ENCODE measurements around the gene CPB1. TPM values are rescaled to one million over a fixed set of nuclear protein-coding genes. Genes with fewer than 3 reads are reported as not detected.

CPB1 gene
- total and polyA plus RNA-seq, 10 of the 15 experiments (the other 5 are each of a cell fraction or from before 2014, with no cell fraction given), result 4.8 TPM; not detected in 9

- TF ChIP-seq, protein P1, sequence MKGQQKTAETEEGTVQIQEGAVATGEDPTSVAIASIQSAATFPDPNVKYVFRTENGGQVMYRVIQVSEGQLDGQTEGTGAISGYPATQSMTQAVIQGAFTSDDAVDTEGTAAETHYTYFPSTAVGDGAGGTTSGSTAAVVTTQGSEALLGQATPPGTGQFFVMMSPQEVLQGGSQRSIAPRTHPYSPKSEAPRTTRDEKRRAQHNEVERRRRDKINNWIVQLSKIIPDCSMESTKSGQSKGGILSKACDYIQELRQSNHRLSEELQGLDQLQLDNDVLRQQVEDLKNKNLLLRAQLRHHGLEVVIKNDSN (IDR thresholded peaks at IDR 0.05; ENCODE audit: borderline replicate concordance, extremely low read length, insufficient read depth, low read depth, low read length), result no peak
- TF ChIP-seq RUNX3 (IDR thresholded peaks at IDR 0.05; ENCODE audit: low read length), result no peak
- TF ChIP-seq, protein P2, sequence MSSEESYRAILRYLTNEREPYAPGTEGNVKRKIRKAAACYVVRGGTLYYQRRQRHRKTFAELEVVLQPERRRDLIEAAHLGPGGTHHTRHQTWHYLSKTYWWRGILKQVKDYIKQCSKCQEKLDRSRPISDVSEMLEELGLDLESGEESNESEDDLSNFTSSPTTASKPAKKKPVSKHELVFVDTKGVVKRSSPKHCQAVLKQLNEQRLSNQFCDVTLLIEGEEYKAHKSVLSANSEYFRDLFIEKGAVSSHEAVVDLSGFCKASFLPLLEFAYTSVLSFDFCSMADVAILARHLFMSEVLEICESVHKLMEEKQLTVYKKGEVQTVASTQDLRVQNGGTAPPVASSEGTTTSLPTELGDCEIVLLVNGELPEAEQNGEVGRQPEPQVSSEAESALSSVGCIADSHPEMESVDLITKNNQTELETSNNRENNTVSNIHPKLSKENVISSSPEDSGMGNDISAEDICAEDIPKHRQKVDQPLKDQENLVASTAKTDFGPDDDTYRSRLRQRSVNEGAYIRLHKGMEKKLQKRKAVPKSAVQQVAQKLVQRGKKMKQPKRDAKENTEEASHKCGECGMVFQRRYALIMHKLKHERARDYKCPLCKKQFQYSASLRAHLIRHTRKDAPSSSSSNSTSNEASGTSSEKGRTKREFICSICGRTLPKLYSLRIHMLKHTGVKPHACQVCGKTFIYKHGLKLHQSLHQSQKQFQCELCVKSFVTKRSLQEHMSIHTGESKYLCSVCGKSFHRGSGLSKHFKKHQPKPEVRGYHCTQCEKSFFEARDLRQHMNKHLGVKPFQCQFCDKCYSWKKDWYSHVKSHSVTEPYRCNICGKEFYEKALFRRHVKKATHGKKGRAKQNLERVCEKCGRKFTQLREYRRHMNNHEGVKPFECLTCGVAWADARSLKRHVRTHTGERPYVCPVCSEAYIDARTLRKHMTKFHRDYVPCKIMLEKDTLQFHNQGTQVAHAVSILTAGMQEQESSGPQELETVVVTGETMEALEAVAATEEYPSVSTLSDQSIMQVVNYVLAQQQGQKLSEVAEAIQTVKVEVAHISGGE (CRISPR knock-in tag; IDR thresholded peaks at IDR 0.05), result no peak
Observed at GRCh38 chr3:148816427-148816826, 11.2 kb upstream of the CPB1 start (continued).

DNA sequence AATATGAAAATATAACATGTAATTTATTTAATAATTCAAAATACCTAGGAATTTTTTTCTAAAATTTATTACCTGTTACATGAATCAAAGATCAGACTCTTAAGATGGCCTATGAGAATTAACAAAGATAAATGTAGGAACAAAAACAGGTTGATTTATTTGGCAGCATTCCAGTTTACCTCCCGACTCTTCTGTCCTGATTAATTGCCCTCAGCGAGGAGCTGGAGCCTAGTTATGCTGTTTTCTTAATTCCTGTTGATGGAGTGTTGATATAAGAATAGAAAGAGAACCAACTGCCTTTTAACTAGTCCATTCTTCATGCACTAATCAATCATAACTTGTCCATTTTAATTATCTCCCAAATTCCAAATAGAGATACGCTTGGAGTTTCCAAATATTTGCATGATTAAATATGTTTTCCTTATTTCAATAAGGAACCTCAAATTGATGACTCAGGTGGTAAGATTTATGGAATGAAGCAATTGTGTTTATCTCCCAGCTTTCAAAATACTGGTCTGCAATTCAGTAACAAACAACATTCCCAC, 10.6 kb upstream of the CPB1 start:
- DNase-seq (ENCODE audit: low read depth, low spot score), result no peak
- no peak overlapping the region for H2AFZ ChIP-seq (ENCODE audit: control insufficient read depth, low read depth, low read length)
- H3K9ac ChIP-seq (ENCODE audit: control insufficient read depth, insufficient read depth, low read length), result no peak overlapping the region
- no peak overlapping the region for H3K27ac ChIP-seq (ENCODE audit: control insufficient read depth, insufficient read depth)
- no peak for TF ChIP-seq KLF5 (IDR thresholded peaks at IDR 0.05; ENCODE audit: partially characterized antibody)
- TF ChIP-seq NFXL1 (IDR thresholded peaks at IDR 0.05; ENCODE audit: borderline replicate concordance), result no peak
- no peak for TF ChIP-seq HCFC1 (IDR thresholded peaks at IDR 0.05; ENCODE audit: low read length)
- no peak for TF ChIP-seq GATAD2B (conservative IDR thresholded peaks at IDR 0.05; ENCODE audit: low read depth)
- TF ChIP-seq, protein P3, sequence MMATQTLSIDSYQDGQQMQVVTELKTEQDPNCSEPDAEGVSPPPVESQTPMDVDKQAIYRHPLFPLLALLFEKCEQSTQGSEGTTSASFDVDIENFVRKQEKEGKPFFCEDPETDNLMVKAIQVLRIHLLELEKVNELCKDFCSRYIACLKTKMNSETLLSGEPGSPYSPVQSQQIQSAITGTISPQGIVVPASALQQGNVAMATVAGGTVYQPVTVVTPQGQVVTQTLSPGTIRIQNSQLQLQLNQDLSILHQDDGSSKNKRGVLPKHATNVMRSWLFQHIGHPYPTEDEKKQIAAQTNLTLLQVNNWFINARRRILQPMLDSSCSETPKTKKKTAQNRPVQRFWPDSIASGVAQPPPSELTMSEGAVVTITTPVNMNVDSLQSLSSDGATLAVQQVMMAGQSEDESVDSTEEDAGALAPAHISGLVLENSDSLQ (IDR thresholded peaks at IDR 0.05), result no peak
- no peak for TF ChIP-seq SUPT20H (IDR thresholded peaks at IDR 0.05; ENCODE audit: borderline replicate concordance, control insufficient read depth, low read depth, low read length)
- TF ChIP-seq, protein P4, sequence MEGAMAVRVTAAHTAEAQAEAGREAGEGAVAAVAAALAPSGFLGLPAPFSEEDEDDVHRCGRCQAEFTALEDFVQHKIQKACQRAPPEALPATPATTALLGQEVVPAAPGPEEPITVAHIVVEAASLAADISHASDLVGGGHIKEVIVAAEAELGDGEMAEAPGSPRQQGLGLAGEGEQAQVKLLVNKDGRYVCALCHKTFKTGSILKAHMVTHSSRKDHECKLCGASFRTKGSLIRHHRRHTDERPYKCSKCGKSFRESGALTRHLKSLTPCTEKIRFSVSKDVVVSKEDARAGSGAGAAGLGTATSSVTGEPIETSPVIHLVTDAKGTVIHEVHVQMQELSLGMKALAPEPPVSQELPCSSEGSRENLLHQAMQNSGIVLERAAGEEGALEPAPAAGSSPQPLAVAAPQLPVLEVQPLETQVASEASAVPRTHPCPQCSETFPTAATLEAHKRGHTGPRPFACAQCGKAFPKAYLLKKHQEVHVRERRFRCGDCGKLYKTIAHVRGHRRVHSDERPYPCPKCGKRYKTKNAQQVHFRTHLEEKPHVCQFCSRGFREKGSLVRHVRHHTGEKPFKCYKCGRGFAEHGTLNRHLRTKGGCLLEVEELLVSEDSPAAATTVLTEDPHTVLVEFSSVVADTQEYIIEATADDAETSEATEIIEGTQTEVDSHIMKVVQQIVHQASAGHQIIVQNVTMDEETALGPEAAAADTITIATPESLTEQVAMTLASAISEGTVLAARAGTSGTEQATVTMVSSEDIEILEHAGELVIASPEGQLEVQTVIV (IDR thresholded peaks at IDR 0.05; ENCODE audit: borderline replicate concordance, partially characterized antibody), result no peak
- TF ChIP-seq MEF2B (IDR thresholded peaks at IDR 0.05; ENCODE audit: partially characterized antibody, poor library complexity, severe bottlenecking), result no peak
- no peak for TF ChIP-seq LARP7 (IDR thresholded peaks at IDR 0.05)
- TF ChIP-seq POU2F2 (IDR thresholded peaks at IDR 0.05; ENCODE audit: borderline replicate concordance, low read depth, low read length), result no peak
- TF ChIP-seq ETV6 (conservative IDR thresholded peaks at IDR 0.05 in 1 of 2, IDR thresholded peaks at IDR 0.05 in 1 of 2; ENCODE audit: borderline replicate concordance in 1 of 2, low read depth in 1 of 2), result no peak
- no peak for TF ChIP-seq CHD1 (IDR thresholded peaks at IDR 0.05; ENCODE audit: low read depth, low read length)
- intact Hi-C loops (cut with micrococcal nuclease; ENCODE audit: unreplicated experiment) (no loop called here), in situ Hi-C loops (cut with MboI) (no loop called here)
- POLR2A ChIA-PET, result no interaction called here
- no peaks in the 10 kb centered on the region for H3K9me3 ChIP-seq (replicated peaks; ENCODE audit: control insufficient read depth, insufficient read depth, low read length)
- FAIRE-seq, result no peak
- no peak overlapping the region for H3K4me2 ChIP-seq (ENCODE audit: control insufficient read depth, insufficient read depth)
- no peaks in the 10 kb centered on the region for H3K4me1 ChIP-seq (ENCODE audit: control insufficient read depth, insufficient read depth, low read length)
- WGBS (ENCODE audit: insufficient coverage, insufficient replicate concordance, low lambda C conversion rate, missing lambda C conversion rate), result 0% methylated on average over 3 of the region's 3 CpGs
- no TSS peak for BruUV-seq (replicated peaks)
- SMC1A ChIA-PET (ENCODE audit: uncharacterized antibody, unreplicated experiment), result no interaction called here
- RAD21 ChIA-PET (ENCODE audit: unreplicated experiment), result no interaction called here
- H3K79me2 ChIP-seq (ENCODE audit: control insufficient read depth, insufficient read depth, low read length), result no peaks in the 10 kb centered on the region
- CTCF ChIA-PET, result no interaction called here
- no peaks in the 10 kb centered on the region for H3K36me3 ChIP-seq (ENCODE audit: control insufficient read depth in 2 of 2, insufficient read depth in 2 of 2, low read length in 1 of 2)
- H3K4me3 ChIP-seq, result no peak overlapping the region
- no peaks in the 10 kb centered on the region; a peak in 1 of 4 replicates for H3K27me3 ChIP-seq (replicated peaks in 1 of 2; ENCODE audit: control insufficient read depth in 2 of 2, insufficient read depth in 2 of 2, low read length in 1 of 2)
- H4K20me1 ChIP-seq (ENCODE audit: control insufficient read depth, insufficient read depth), result no peaks in the 10 kb centered on the region
- no peak for ATAC-seq
